Smooth muscle cell (in vitro differentiated cells): ENCODE data around the gene DCUN1D3. TPM values are rescaled to one million over a fixed set of nuclear protein-coding genes. Genes with fewer than 3 reads are reported as not detected.

Experiments
- DNase-seq: peaks from one replicate; lab custom pipeline; 2025; ENCODE audit not compliant: unreplicated experiment; lab: John Stamatoyannopoulos, UW
- H2AFZ ChIP-seq: fragments of 200-600 bp; sonication (generic); 2 replicates; pipeline ENCODE4 v1.6.0; 2016; ENCODE audit warnings: antibody characterized with exemption, low read depth, mild to moderate bottlenecking
- H3F3A ChIP-seq: fragments of 200-600 bp; sonication (generic); 2 replicates; pipeline ENCODE4 v1.6.0; 2017; ENCODE audit warnings: antibody characterized with exemption, low read depth
- H3K27ac ChIP-seq: fragments of 200-600 bp; sonication (generic); 2 replicates; pipeline ENCODE4 v1.5.1; 2016; ENCODE audit warnings: low read depth, mild to moderate bottlenecking
- H3K27me3 ChIP-seq: fragments of 200-600 bp; sonication (generic); 2 replicates; pipeline ENCODE4 v1.6.1; 2016; ENCODE audit warnings: low read depth, mild to moderate bottlenecking
- H3K36me3 ChIP-seq: fragments of 200-600 bp; sonication (generic); 2 replicates; pipeline ENCODE4 v1.5.1; 2016; ENCODE audit warnings: low read depth
- H3K4me1 ChIP-seq: fragments of 200-600 bp; sonication (generic); 2 replicates; pipeline ENCODE4 v1.5.1; 2016; ENCODE audit warnings: low read depth
- H3K4me2 ChIP-seq: fragments of 200-600 bp; sonication (generic); 2 replicates; pipeline ENCODE4 v1.6.0; 2016; ENCODE audit warnings: mild to moderate bottlenecking
- H3K4me3 ChIP-seq: fragments of 200-600 bp; sonication (generic); 2 replicates; pipeline ENCODE4 v1.5.1; 2016; ENCODE audit warnings: mild to moderate bottlenecking
- H3K79me2 ChIP-seq: fragments of 200-600 bp; sonication (generic); 2 replicates; pipeline ENCODE4 v1.6.0; 2016; ENCODE audit warnings: low read depth, mild to moderate bottlenecking
- H3K9ac ChIP-seq: fragments of 200-600 bp; sonication (generic); 2 replicates; pipeline ENCODE4 v1.6.0; 2016; ENCODE audit warnings: low read depth
- H3K9me3 ChIP-seq: fragments of 200-600 bp; sonication (generic); replicated peaks from 2 replicates; pipeline ENCODE4 v1.5.1; 2016; ENCODE audit warnings: low read depth
- H4K20me1 ChIP-seq: fragments of 200-600 bp; sonication (generic); 2 replicates; pipeline ENCODE4 v1.6.0; 2016; ENCODE audit warnings: low read depth
- CTCF ChIP-seq: fragments of 200-600 bp; sonication (generic); IDR thresholded peaks from 2 replicates; pipeline ENCODE4 v1.5.1; 2017; ENCODE audit warnings: borderline replicate concordance, mild to moderate bottlenecking, antibody characterized with exemption; ENCODE audit not compliant: insufficient read depth, poor library complexity, severe bottlenecking
- WGBS: methylation state at CpG from one replicate; pipeline ENCODE4 v1.1.7; 2016; ENCODE audit warnings: low lambda C conversion rate; 5-methylcytosine and 5-hydroxymethylcytosine counted together
- polyA plus RNA-seq: library from polyadenylated mRNA; unstranded; fragments of >200 nt; fragmentation: Nextera tagmentation; extraction: Ambion mirVana; gene quantifications from 2 replicates; pipeline ENCODE4 v1.2.1, GENCODE V29; 2016
- total RNA-seq: library from RNA; depleted of rRNA; stranded (reverse); fragments of >200 nt; gene quantifications from 2 replicates; pipeline ENCODE4 v1.2.3, GENCODE V29; 2014

The DCUN1D3 gene
- total and polyA plus RNA-seq, 2 experiments from 2014 or later = 12.6 to 37.8 TPM

GRCh38 chr16:20905576-20905975, 5.4 kb upstream of the DCUN1D3 start:
- no peak for DNase-seq
- Histone ChIP-seq H2AFZ (no peak overlapping the region), H3K4me2 (peak overlapping the region; percentile 69), H3K79me2 (peaks cover 11% of the 10 kb centered on the region), H4K20me1 (no peaks in the 10 kb centered on the region), H3K27ac (peak overlapping the region; percentile 78), H3K4me3 (no peak overlapping the region), H3K36me3 (no peaks in the 10 kb centered on the region), H3F3A (peaks cover 19% of the 10 kb centered on the region), H3K27me3 (no peaks in the 10 kb centered on the region), H3K4me1 (peaks cover 29% of the 10 kb centered on the region), H3K9ac (no peak overlapping the region), H3K9me3 (no peaks in the 10 kb centered on the region)
- no peak for TF ChIP-seq CTCF
- 56% methylated on average over 3 of the region's 3 CpGs for WGBS

- Histone ChIP-seq H4K20me1 (peaks cover 1% of the 10 kb centered on the region), H3K4me3 (no peak overlapping the region), H3K4me2 (peak overlapping the region; percentile 69), H3K36me3 (no peaks in the 10 kb centered on the region), H3K4me1 (peaks cover 29% of the 10 kb centered on the region), H3K79me2 (peaks cover 13% of the 10 kb centered on the region), H3K9me3 (no peaks in the 10 kb centered on the region), H3F3A (peaks cover 19% of the 10 kb centered on the region), H2AFZ (no peak overlapping the region), H3K9ac (no peak overlapping the region), H3K27ac (peak overlapping the region; percentile 78), H3K27me3 (no peaks in the 10 kb centered on the region)
- WGBS = 50% methylated on average over 3 of the region's 3 CpGs
- no peak for TF ChIP-seq CTCF
- DNase-seq = no peak
These were observed 4.4 kb upstream of the DCUN1D3 start for GRCh38 chr16:20904507-20905081.

- no peaks in the 10 kb centered on the region for H3K27me3 ChIP-seq
- no peaks in the 10 kb centered on the region for H3K36me3 ChIP-seq
- H3K9ac ChIP-seq = no peak overlapping the region
- H3K9me3 ChIP-seq = no peaks in the 10 kb centered on the region
- 77% methylated on average over 5 of the region's 5 CpGs for WGBS
- H3K27ac ChIP-seq = peak overlapping the region; percentile 78
- no peak overlapping the region for H3K4me3 ChIP-seq
- H3F3A ChIP-seq = peaks cover 19% of the 10 kb centered on the region
- no peak for TF ChIP-seq CTCF
- H3K4me1 ChIP-seq = peaks cover 29% of the 10 kb centered on the region
- no peak for DNase-seq
- H3K79me2 ChIP-seq = peaks cover 19% of the 10 kb centered on the region
- H2AFZ ChIP-seq = no peak overlapping the region
- H4K20me1 ChIP-seq = peaks cover 7% of the 10 kb centered on the region
- peak overlapping the region; percentile 69 for H3K4me2 ChIP-seq
These were observed 3.8 kb upstream of the DCUN1D3 start for GRCh38 chr16:20903899-20904506.
